ENCODE measurements around the gene TENM4.
A peak's percentile ranks its signal among the peaks of the same experiment; 100 is the strongest.

GRCh38 chr11:79400717-79401330 is 40.0 kb downstream of the TENM4 start:
- TF ChIP-seq POLR2AphosphoS5 (IDR thresholded peaks at IDR 0.05; ENCODE audit: low read depth, low read length) = no peak
- peak; percentile 92 to 93 (median 92) for TF ChIP-seq CTCF (IDR thresholded peaks at IDR 0.05; ENCODE audit: control extremely low read depth in 1 of 3, insufficient read depth in 1 of 3, low read depth in 1 of 3, low read length in 3 of 3)
- TF ChIP-seq GABPA (IDR thresholded peaks at IDR 0.05; ENCODE audit: borderline replicate concordance, insufficient read depth, low read length) = no peak
- no peak for TF ChIP-seq SIN3A (conservative IDR thresholded peaks at IDR 0.05 in 1 of 2, IDR thresholded peaks at IDR 0.05 in 1 of 2; ENCODE audit: low read depth in 1 of 2, low read length in 2 of 2)
- TF ChIP-seq MAX (IDR thresholded peaks at IDR 0.05) = peak; percentile 21; the same call in 1 of the 2 replicates
- TF ChIP-seq CREB1 (IDR thresholded peaks at IDR 0.05) = no peak
- no peak for TF ChIP-seq JUN (IDR thresholded peaks at IDR 0.05; ENCODE audit: low read depth, low read length)
- TF ChIP-seq TEAD4 (IDR thresholded peaks at IDR 0.05; ENCODE audit: low read depth, low read length) = peak; percentile 66
- TF ChIP-seq ATF3 (IDR thresholded peaks at IDR 0.05; ENCODE audit: insufficient read depth, low read depth, low read length) = no peak
- TF ChIP-seq TAF7 (optimal IDR thresholded peaks at IDR 0.05; ENCODE audit: borderline replicate concordance, low read depth, low read length) = no peak
- no peak for TF ChIP-seq EZH2 (IDR thresholded peaks at IDR 0.05; ENCODE audit: low read depth, low read length, severe bottlenecking)
- TF ChIP-seq KDM1A (IDR thresholded peaks at IDR 0.05; ENCODE audit: borderline replicate concordance, low read length) = no peak
- TF ChIP-seq MAFK (IDR thresholded peaks at IDR 0.05; ENCODE audit: low read depth, low read length) = no peak
